Activated gamma-delta T cell (primary cell): Measurements from ENCODE around the gene CCDC158.
A peak's percentile ranks its signal among the peaks of the same experiment; 100 is the strongest.

ENCODE experiments used
- DNase-seq: peaks from one replicate; lab custom pipeline; 2025; lab: John Stamatoyannopoulos, UW

CCDC158 gene

DNA sequence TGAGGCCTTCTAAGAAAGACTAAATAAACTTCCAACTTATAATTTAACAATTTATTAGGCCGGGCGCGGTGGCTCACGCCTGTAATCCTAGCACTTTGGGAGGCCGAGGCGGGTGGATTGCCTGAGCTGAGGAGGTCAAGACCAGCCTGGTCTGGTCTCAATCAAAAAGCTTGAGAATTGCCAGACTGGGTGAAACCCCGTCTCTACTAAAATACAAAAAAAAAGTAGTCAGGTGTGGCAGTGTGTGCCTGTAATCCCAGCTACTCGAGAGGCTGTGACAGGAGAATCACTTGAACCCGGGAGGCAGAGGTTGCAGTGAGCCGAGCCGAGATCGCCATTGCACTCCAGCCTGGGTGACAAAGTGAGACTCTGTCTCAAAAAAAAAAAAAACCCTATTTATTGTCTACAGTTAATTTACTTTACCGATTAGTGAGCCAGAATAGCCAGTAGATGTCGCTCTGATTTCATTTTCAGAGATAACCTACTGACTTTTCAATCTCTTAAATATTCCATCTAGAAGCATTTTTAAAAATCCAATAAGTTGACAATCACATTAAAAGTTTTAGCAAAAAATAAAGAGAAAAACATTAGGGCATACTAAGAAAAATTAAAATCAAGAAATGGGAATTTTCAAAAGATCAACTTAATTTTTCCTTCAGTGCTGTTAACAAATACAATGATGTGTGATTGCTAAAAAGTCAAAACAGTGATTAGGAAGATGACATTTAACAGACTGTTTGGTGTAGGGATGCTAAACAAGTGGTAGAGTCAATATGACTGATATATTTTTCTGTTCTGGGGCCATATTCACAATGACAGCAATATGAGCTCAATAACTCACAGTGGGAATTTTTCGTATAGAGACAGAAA lies 9.8 kb upstream of the CCDC158 start:
- DNase-seq = no peak

DNA sequence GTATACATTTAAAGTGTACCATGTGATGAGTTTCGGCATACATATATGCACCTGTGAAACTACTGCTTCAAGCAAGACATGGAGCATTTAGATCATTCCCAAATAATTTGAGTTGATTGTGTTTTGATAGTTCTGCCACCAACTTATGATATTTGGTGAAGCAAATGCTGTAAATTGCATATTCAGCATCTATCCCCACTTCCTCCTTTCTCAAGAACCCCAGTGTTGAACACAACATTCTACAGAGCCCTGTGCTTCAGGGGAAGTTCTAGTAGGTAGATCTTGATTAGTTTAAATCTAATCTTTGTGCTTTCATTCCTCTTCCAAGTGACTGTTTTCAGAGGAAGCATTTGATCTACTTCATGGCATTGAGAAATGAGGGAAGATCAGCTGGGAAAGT lies 8.7 kb upstream of the CCDC158 start:
- no peak for DNase-seq

DNA sequence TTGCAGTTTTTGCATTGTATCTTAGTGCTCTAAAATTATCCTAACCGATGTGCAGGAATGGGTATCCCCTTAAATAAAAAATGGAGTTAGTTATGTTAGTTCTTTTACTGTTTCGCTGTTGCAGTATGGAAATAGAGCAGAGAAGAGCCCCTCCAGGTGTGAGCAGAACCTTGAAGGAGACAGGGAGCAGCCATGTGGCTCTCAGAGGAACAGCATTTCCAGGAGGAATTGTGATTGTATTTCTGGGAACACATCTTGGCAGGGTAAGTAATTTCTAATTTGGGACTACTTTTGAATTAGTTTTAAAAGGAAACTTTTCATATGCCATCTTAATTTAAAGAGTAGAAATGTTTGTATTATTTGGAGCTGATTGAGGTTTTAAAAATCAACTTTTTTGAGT lies 5.3 kb upstream of the CCDC158 start:
- no peak for DNase-seq

DNA sequence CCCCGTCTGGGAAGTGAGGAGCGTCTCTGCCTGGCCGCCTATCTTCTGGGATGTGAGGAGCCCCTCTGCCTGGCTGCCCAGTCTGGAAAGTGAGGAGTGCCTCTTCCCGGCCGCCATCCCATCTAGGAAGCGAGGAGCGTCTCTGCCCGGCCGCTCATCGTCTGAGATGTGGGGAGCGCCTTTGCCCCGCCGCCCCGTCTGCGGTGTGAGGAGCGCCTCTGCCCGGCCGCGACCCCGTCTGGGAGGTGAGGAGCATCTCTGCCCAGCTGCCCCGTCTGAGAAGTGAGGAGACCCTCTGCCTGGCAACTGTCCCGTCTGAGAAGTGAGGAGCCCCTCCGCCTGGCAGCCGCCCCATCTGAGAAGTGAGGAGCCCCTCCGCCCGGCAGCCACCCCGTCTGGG lies 2.2 kb upstream of the CCDC158 start:
- DNase-seq = peak; percentile 12

DNA sequence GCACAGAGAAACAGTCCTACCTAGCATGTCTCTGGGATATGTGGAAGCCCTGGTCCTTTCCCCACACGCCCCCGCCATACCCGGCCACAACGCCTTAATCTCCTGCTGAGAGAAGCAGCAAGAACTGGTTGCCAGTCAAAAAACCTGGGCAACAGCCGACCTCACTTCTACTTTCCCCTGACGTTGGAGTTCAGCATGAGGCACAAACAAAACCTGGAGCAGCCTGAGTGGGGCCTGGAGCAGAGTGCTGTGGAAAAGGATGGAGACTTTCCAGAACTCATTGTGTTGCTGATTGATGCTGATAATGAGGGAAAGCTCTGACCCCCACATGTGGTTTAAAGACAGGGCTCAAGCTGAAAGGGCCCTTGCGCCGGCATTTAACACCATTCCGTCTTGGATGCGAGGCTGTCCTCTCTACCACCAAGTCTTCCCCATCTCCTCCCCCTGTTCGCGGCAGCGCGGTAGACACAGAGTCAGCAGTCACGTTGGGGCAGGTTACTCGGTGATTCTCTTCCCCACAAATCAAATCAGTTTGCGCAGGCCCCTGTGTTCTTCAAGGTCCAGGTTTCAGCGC lies 666 bp downstream of the CCDC158 start:
- DNase-seq = no peak

DNA sequence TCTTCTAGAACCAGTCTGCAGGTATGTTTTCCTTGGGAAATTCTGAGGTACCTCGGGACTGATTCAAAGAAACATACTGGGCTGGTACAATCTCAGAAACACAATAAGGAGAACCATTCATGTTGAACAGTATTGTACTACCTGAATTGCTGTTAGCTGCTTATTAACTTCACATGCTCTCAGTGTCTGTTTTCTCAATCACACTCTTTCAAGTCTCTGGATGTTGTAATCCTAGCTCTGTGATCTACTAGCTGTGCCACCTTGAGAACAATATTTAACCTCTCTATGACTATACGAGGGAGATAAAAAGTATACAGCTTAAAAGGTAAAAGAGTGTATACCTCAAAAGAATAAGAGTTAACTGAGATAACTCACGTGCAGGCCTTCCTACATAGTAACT lies 10.3 kb downstream of the CCDC158 start:
- no peak for DNase-seq

DNA sequence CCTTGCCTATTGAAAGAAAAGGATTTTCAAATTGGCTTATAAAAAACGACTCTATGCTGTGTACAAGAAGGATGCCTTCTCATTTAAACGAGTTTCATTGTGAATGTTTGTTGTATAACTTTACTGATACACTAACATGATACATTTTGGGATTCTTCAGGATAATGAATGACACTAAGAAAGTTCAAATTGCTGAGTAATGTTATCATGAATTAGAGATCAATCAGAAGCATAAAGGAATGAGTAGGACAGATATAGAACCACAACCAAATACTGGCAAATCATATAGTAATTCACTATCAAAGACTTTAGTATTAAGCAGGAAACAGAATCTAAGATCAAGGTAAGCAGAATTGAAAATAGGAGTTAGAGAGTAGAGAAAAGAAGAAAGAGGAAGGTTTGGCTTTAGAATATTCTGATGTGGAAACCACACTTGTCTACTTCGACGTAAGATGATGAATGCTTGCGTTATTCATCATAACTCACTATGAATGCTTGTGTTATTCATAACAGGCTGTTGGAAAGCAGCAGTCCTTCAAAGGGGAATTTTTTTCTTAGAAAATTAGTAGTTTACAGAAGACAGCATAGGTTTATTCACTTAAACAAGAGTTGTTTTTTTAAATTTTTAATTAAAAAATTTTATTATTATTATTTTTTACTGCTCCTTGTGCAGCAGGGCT lies 13.4 kb downstream of the CCDC158 start:
- DNase-seq = no peak

DNA sequence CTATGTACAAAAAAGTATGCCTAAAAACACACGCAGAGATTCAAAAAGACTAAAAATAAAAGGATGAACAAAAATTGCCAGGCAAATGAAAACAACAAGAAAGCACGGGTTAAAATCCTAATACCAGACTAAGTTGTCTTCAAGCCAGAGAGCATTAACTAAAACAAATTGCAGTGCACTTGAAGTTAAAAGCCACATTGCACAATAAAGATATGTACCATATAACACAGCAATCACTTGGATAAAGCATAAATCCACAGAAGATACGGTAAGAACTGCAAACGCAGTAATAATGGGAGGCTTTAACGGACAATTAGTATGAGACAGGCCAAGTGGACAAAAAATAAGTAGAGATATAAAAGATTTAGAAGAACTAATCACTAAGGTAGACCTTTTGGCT lies 14.9 kb downstream of the CCDC158 start:
- no peak for DNase-seq

DNA sequence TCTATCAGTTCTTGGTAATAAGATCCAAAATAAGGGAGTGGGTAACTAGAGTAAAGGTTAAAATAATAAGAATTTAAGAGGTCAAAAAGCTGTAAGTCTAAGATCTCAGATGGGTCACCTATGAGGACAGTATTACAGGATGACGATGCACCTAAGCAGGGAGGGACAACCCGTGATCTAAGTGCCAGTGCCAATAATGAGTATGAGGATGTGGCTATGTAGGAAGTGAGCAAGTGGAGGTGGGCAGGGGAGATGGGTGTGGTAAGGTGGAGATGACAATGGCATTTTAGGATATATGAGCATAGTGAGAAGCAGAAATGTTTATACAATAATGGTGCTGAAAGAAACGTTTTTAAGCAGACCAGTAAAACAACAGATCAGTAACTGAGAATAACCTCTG lies 19.3 kb downstream of the CCDC158 start:
- DNase-seq = no peak

DNA sequence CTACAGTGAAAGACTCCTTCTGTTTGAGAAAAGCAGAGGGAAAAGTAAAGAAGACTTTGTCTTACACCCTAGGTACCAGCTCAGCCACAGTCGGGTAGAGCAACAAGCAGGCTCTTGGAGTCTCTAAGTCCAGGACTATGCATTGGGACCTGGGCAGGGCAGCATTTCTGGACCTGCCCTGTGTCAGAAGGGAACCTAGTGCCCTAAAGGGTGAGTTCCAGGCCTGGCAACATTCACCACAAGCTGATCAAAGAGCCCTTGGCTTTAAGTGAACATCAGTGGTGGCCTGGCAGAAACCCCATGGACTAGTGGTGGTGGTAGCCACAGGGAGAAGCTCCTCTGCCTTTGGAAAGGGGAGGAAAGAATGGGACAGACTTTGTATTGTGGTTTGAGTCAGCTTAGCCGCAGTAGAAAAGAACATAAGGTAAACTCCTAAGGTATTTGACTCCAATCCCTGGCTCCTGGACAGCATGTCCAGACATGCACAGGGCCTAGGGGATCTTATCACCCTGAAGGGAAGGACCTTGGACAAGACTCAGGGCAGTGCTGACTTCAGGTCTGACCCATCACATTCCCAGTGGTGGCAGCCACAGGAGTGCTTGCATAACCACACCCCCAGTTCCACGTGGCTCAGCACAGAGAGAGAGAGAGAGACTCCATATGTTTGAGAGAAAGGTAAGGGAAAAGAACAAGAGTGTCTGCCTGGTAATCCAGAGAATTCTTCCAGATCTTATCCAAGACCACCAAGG lies 32.6 kb downstream of the CCDC158 start:
- DNase-seq = no peak

DNA sequence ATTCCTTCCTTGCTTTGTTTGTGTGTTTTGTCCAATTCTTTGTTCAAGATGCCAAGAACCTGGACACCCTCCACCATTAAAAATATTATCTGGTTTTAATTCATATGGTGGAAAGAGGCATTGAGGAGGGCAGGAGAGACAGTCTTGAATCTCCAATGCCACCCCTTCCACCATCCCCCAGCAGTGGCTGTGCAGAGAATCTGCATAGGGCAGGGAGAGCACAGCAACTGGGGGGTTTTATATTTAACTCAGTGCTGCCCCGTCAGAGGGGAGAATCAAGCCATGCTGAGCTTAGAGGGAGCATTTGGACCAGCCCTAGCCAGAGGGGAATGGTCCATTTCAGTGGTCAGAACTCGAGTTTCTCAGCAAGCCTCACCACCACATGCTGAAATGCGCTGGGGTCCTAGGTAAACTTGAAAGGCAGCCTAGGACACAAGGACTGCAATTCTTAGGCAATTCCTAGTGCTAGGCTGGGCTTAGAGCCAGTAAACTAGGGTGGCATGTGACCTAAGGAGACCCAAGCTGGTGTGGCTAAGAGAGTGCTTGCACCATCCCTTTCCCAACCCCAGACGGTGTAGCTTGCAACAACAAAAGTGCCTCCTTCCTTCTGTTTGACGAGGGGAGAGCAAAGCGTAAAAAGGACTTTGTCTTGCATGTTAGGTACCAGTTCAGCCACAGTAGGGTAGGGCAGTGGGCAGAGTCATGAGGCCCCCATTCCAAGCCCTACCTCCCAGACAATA lies 34.2 kb downstream of the CCDC158 start:
- no peak for DNase-seq

DNA sequence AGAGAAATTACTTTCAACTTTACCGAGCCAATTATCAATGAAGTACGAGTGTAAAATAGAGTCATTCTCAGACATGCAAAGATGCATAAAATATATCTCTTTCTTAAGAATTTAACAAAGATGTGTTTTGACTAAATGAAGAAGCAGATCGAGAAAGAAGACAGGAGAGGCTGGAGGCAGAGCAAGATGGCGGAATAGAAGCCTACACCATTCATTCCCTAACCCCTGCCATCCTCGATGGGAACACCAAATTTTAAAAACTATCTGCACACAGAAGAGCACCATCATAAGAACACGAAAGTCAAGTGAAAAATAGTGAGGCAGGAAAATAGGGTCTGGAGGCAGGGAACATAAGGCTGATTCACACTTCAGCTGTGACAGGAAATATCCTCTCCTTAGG lies 35.0 kb downstream of the CCDC158 start:
- DNase-seq = no peak

DNA sequence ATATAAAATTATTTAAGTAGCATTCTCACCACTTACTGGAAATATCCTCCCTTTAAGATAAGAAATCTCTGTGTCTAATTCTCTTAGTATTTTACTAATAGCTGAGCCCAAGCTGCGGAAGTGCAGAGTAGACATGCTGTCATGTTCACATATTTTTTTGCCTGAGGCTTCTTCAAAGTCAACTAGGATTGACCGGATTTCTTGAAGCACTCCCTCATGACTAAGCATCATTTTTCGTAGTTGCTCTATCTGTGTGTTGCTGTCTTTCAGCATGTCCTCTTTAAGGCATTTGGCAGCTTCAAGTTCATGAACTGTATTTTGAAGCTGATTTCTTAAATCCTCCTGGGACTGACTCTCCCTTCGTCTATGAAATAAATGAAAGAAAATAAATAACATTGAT lies 36.9 kb downstream of the CCDC158 start:
- no peak for DNase-seq

DNA sequence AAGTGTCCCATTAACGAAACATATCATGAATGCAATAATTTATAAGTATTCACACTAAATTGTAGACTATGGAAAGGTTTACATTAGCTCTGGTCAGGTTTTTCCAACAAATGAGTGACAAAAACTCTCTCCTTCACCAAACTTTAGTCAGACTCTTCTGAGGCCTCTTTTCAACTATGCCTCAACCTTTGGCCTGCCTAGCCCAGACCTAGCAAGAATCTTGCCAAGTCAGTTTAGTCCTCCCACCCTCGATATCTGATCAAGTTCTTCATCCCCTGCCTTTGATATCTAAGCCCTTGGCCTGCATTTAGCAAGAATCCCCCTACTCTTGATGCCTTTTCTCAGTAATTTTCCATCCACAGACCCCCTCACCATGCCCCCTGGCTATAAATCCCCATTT lies 37.9 kb downstream of the CCDC158 start:
- DNase-seq = no peak

DNA sequence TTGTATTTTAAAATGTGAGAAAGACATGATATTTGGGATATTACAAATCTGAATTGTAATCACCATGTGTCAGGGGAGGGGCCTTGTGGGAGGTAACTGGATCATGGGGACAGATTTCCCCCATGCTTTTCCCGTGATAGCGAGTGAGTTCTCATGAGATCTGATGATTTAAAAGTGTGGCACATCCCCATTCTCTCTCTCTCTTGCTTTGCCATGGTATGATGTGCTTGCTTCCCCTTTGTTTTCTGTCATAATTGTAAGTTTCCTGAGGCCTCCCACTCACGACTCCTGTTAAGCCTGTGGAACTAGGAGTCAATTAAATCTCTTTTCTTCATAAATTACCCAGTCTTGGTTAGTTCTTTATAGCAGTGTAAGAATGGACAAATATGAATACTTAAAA lies 39.0 kb downstream of the CCDC158 start:
- no peak for DNase-seq

DNA sequence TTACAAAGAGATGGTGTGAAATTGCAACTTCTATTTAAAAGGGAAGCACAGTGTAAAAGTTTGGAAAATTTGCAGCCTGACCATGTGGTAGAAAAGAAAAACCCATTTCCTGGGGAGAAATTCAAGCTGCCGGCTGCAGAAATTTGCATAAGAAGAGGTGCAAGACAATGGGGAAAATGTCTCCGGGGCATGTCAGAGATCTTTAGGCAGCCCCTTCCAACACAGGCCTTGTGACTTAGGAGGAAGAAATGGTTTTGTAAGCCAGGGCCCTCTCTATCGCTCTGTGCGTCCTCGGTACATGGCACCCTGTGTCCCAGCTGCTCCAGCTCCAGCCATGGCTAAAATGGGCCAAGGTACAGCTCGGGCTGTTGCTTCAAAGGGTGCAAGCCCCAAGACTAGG lies 40.4 kb downstream of the CCDC158 start:
- DNase-seq = no peak

DNA sequence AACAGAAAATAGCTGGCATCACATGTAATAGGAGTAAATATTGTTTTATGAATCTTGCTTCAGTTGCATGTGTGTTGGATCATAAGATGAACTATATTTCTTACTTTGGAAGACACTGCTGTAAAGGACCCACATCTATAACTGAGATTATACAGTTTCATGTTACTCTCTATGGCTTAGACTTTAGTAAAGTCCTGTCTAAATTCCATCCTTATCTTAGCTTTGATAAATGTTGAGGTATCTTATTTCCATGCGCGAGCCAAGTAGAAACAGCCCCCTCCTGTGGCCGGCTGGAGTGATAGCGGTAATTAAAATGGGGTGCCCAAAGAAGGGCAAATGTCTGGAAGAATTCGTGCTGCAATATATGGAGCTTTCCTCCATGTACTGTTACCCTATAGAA lies 43.0 kb downstream of the CCDC158 start:
- DNase-seq = no peak

DNA sequence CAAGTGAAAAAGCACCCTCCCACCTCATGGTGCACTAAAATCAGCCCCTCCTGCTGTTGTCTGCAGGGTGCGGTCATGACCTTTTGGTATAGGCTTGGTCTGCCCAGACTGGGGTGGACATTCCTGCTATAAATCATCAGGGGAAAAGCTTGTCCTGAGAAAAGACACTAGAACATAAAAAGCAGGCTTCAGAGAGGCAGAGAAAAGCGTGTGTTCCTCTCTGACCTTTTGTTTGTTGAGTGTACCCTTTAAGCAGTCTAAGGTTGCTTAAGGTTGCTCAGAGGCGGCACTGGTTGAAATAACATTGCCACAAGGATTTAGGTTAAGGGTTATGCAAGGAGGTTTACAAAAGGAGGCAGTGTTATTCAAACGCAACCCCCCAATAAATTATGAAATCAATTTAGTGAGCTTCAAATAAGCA lies 43.5 kb downstream of the CCDC158 start:
- no peak for DNase-seq

DNA sequence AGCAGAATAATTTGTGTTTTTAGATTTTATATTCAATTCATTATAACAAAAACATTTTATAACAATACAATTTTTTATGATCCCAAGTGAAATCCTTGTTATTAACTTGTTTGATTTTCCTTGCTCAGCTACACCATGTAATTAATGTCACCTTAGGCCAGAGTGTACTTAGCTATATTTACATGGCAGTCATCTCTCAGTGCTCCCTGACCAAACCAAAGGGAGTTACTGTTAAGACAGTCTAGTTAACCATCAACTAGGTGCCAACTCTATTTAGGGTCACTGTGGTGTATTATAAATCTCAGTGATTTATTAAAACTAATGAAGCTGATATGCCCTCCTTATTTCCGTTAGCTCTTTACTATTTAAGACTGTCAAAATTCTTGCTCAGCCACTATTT lies 44.4 kb downstream of the CCDC158 start:
- no peak for DNase-seq

DNA sequence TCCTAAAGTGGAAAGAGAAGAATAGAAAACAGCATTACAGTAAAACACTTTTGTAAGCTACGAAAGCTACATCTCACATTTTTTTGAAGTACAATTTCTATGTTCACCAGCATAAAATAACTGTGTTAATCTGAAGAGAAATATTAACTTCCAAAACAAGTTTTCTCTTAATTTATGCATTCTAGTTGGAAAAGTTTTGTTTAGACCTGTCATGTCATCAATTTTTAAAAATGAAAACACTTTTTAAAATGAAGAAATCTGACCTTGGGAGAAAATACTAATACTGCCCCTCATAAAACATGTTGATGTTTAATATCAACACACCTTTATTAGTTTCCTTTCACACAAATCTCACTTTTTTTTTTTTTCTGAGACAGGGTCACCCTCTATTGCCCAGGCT lies 45.2 kb downstream of the CCDC158 start:
- DNase-seq = no peak

DNA sequence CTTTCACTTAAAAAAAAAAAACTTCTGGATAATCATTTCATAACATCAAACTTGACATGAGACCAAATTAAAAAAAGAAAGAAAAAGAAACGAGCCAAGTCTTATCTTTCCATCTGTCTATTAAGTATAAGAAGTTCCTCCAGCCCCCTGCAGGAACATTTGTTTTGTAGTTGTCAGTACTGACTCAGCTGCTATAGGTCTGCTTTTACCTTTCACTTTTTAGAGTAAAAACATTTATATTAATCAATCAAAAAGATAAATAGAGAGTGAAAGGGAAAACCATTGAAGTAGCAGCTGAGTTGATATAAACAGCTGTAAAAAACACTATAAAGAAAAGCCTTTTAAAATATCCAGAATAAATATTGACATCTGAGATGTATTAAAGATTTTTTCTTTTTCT lies 46.1 kb downstream of the CCDC158 start:
- DNase-seq = no peak
